ENCODE data around the gene RAPGEF1.
A peak's percentile ranks its signal among the peaks of the same experiment; 100 is the strongest.
"Not testable (repeated sequence)": the region's sequence is repeated elsewhere in the genome, so short reads cannot be mapped to it uniquely, and the experiment has no call there.

The RAPGEF1 gene

DNA sequence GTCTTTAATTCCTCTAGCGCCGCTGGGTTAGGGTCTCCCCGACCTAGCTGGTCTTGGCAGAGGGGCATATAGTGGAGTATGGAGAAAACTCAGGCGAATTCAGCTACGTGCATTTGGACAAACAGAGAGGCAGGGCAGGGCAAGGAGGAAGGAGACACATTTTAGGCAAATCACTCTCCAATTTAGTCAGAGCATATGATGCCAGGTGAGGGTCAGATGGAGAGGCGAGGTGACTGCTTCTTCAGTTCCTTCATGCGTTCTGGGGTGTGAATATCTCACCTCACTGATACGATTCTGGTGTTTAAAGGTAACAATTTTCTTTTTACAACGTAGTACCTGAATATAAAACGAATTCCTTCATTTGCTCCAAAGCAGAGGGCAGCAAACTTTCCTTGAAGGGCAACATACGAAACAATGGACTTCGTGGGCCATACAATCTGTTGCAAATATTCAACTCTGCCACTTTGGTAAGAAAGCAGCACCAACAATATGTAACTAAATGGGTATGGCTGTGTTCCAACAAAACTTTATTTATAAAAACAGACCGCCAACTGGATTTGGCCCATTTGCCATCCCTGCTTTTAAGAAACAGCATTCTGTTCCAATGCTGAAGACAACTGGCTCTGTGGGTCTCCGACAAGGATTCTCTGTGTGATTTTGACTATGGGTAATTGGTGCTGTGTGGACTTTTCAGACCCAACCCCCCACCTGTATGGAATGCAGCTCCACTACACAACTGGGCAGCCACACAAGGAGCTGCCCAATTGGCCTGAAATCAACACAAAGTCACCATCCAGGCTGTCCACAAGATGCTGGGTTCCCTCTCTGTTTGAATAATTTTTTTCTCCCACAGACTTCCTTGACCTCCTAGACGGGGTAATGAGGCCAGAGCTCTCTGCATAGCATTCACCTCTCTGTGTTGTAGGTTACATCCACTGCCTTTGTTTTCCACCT lies 53.8 kb downstream of the RAPGEF1 start:
- TF ChIP-seq, protein P1, sequence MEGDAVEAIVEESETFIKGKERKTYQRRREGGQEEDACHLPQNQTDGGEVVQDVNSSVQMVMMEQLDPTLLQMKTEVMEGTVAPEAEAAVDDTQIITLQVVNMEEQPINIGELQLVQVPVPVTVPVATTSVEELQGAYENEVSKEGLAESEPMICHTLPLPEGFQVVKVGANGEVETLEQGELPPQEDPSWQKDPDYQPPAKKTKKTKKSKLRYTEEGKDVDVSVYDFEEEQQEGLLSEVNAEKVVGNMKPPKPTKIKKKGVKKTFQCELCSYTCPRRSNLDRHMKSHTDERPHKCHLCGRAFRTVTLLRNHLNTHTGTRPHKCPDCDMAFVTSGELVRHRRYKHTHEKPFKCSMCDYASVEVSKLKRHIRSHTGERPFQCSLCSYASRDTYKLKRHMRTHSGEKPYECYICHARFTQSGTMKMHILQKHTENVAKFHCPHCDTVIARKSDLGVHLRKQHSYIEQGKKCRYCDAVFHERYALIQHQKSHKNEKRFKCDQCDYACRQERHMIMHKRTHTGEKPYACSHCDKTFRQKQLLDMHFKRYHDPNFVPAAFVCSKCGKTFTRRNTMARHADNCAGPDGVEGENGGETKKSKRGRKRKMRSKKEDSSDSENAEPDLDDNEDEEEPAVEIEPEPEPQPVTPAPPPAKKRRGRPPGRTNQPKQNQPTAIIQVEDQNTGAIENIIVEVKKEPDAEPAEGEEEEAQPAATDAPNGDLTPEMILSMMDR (conservative IDR thresholded peaks at IDR 0.05; ENCODE audit: control insufficient read depth, insufficient read depth, low read depth, low read length): no peak
- H3K4me3 ChIP-seq (ENCODE audit: control insufficient read depth, low read depth, low read length): no peak overlapping the region
- DNase-seq (ENCODE audit: low read depth): no peak

DNA sequence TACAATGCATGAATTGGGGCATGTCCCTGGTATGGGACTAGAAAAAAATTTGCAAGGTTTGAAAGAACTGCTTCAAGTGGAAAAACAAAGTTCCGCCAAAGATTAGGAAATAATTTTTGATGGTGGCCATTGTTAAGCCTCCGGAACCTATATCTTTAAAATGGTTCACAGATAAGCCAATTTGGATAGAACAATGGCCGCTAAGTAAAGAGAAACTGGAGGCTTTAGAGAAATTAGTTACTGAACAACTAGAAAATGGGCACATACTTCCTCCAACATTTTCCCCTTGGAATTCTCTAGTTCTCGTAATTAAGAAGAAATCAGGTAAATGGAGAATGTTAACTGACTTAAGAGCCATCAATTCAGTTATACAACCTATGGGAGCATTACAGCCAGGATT lies 56.8 kb downstream of the RAPGEF1 start:
- not testable (repeated sequence) for H3K4me3 ChIP-seq (ENCODE audit: control insufficient read depth, low read depth, low read length); DNase-seq (ENCODE audit: low read depth)

DNA sequence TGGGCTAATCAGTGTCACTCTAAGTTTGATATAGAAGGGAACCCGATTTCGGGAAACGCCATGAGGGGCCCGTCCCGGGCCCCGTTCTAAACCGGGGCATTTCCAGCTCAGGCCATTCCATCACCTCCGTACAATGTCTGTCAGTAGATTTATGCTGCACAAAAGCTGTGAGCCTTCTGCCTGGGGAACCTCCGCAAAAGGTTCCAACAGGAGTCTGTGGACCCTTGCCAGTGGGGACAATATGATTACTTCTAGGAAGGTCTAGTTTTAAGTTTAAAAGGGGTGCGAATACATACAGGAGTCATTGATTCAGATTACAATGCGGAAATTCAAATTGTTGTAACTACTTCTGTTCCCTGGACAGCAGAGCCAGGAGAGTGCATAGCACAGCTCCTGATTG lies 57.6 kb downstream of the RAPGEF1 start:
- H3K4me3 ChIP-seq (ENCODE audit: control insufficient read depth, low read depth, low read length): no peak overlapping the region
- TF ChIP-seq, protein P1 (conservative IDR thresholded peaks at IDR 0.05; ENCODE audit: control insufficient read depth, insufficient read depth, low read depth, low read length): no peak
- DNase-seq (ENCODE audit: low read depth): no peak

DNA sequence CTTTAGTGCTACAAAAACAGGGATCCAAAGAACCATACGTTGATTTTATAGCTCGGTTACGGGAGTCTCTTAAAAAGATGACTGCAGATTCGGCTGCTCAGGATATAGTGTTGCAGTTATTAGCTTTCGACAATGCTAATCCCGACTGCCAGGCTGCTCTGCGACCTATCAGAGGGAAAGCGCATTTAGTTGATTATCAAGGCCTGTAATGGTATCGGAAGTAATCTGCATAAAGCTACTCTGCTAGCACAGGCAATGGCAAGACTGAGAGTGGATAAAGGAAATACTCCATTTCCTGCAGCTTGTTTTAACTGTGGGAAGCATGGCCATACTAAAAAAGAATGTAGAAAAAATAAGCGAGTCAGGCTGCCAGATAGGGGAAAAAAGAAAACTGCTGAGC lies 58.0 kb downstream of the RAPGEF1 start:
- not testable (repeated sequence) for H3K4me3 ChIP-seq (ENCODE audit: control insufficient read depth, low read depth, low read length); DNase-seq (ENCODE audit: low read depth)

DNA sequence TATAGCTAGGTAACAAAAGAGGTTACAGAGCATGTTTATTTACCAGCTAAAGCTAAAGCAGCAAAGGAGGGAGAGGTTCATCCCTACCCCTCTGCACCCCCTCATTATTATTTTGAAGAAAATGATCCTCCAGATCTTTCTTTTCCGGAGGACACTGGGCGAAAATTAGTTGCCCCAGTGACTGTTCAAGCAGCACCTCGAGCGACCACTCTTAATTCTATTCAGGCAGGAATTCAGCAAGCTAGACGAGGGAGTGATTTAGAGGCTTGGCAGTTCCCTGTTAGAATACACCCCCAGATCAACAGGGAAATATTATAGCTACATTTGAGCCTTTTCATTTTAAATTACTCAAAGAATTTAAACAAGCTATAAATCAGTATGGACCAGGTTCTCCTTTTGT lies 58.8 kb downstream of the RAPGEF1 start:
- DNase-seq (ENCODE audit: low read depth): not testable (repeated sequence)

DNA sequence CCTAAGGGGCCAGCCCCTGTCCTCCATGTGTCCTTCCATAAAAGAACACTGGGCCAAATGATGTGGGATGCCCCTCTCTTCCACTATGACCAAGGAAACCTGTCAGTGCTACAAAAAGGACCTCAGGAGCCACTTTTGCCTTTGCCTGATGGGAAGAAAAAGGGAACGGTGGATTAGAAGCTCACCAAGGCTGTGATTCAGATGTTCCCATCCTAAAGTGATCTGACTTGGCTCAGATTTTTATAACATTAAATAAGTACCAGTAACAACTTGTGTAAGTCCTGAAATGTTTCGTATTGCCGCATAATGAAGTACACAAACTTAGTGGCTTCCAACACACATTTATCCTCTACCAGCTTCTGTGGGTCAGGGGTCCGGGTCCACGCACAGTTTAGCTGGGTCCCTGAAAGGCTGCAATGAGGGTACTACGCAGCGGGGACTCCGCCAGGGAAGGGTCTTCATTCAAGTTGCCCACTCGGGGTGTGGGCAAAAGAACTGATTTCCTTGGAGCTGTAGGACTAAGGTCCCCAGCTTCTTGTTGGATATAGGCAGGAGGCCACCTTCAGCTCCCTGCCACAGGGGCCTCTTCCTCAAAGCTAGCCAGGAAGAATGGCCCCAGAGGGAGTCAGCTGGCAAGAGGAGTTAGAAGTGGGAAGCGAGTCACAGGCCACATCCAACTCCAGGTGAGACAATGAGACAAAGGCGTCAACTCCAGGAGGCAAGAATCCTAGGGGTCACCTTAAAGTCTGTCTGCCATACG lies 60.4 kb downstream of the RAPGEF1 start:
- TF ChIP-seq, protein P1 (conservative IDR thresholded peaks at IDR 0.05; ENCODE audit: control insufficient read depth, insufficient read depth, low read depth, low read length): no peak
- H3K4me3 ChIP-seq (ENCODE audit: control insufficient read depth, low read depth, low read length): no peak overlapping the region
- peak; percentile 68 for DNase-seq (ENCODE audit: low read depth)

More for the DNA sequence above, 58.8 kb downstream of the RAPGEF1 start:
- H3K4me3 ChIP-seq (ENCODE audit: control insufficient read depth, low read depth, low read length): not testable (repeated sequence)

DNA sequence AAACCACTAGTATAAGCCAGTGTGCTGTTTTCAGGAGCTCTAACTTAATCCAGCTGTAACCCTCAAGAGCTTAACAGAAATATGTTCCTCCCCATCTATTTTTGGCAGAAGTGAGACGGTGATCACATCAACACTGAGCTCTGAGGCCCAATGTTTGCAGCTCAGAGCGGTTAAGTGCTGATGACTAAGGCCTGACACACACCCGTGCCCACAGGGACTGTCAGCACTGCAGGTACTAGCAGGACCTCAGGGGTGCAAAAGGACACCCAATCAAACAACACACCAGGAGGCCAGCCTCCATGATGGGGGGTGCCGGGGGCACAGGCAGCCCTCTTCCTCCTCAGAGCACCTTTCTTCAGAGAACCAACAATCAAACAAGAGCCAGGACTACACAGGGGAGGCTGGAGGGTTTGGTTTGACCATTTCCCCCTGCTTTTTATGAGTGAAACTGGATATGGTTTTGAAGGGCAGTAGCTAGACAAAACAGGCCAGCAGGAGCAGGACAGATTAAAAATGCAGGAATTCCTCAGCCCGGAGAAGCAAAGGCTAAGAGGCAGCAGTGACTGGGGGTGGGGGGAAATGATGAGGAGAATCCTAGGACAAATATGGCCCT lies 61.3 kb downstream of the RAPGEF1 start:
- H3K4me3 ChIP-seq (ENCODE audit: control insufficient read depth, low read depth, low read length): no peak overlapping the region
- TF ChIP-seq, protein P1 (conservative IDR thresholded peaks at IDR 0.05; ENCODE audit: control insufficient read depth, insufficient read depth, low read depth, low read length): no peak
- DNase-seq (ENCODE audit: low read depth): peak; percentile 99
